GM18867 (cell line): ENCODE data around the gene NAGK.
"Not testable (repeated sequence)": the region's sequence is repeated elsewhere in the genome, so short reads cannot be mapped to it uniquely, and the experiment has no call there.

Experiments used
- ATAC-seq: cut with Tn5 transposase; IDR thresholded peaks from one replicate; pipeline ENCODE4 v1.9.1; 2021; ENCODE audit warnings: mild to moderate bottlenecking, moderate library complexity; ENCODE audit not compliant: unreplicated experiment

The NAGK gene

GRCh38 chr2:71102981-71103681 lies 34.7 kb downstream of the NAGK start:
- no peak for ATAC-seq

GRCh38 chr2:71103809-71104208 lies 35.4 kb downstream of the NAGK start:
- no peak for ATAC-seq

GRCh38 chr2:71106463-71106862 lies 38.0 kb downstream of the NAGK start:
- ATAC-seq: not testable (repeated sequence)

GRCh38 chr2:71108091-71108490 lies 39.6 kb downstream of the NAGK start:
- ATAC-seq: no peak

- no peak for ATAC-seq
Observed at GRCh38 chr2:71113843-71114242, 45.4 kb downstream of the NAGK start.

GRCh38 chr2:71117063-71117462 lies 48.6 kb downstream of the NAGK start:
- ATAC-seq: no peak

GRCh38 chr2:71120195-71120594 lies 51.7 kb downstream of the NAGK start:
- no peak for ATAC-seq

- ATAC-seq: no peak
Observed at GRCh38 chr2:71121479-71121878, 53.0 kb downstream of the NAGK start.

- no peak for ATAC-seq
Observed at GRCh38 chr2:71122387-71123298, 54.2 kb downstream of the NAGK start.

GRCh38 chr2:71125506-71126294 lies 57.3 kb downstream of the NAGK start:
- no peak for ATAC-seq

- ATAC-seq: no peak
Observed at GRCh38 chr2:71126957-71127356, 58.5 kb downstream of the NAGK start.
